Posterior vena cava (tissue), 2 donors: ENCODE results near the gene KCNJ14. TPM values are rescaled to one million over a fixed set of nuclear protein-coding genes. Genes with fewer than 3 reads are reported as not detected.

Source experiments
- DNase-seq: peaks from one replicate; pipeline ENCODE4 v3.0.0-alpha.2; 2020; ENCODE audit warnings: low spot score
- intact Hi-C, 2 donors: fragments of 100-400 bp; cut with DNase I; formaldehyde crosslinking; loops; one replicate each; pipeline versions ENCODE4 v1.14.1 to v1.14.2; 2022 to 2023
- total RNA-seq, 2 donors: library from RNA; stranded (reverse); fragmentation: NEBNext Ultra II Directional; extraction: Animal tissue kit (Norgen Biotek cat#: 25700); gene quantifications; one replicate each; pipeline ENCODE4 v1.2.1, GENCODE V29; 2021
- donor health status: DM: yes; HTN: yes; CAD: no.
- donor health status: DM: yes; HTN: yes; CAD: no.

The KCNJ14 gene
- total RNA-seq, 2 donors from 2014 or later, result 0.52 to 0.65 TPM

GRCh38 chr19:48511800-48512503 is 56.6 kb downstream of the KCNJ14 start, which contains the start of gene LMTK3:
TSS of gene LMTK3 (minus strand) at chr19:48511835. CDS start at chr19:48511576, 259 bp downstream.
- no peak for DNase-seq
- intact Hi-C loops, result no loop called here

- no peak for DNase-seq
- intact Hi-C loops, result no loop called here
These were observed 57.3 kb downstream of the KCNJ14 start for GRCh38 chr19:48512504-48513288.

- no peak for DNase-seq
- intact Hi-C loops, result no loop called here
These were observed 58.1 kb downstream of the KCNJ14 start for GRCh38 chr19:48513289-48514122.

- intact Hi-C loops, result no loop called here
- no peak for DNase-seq
These were observed 58.7 kb downstream of the KCNJ14 start for GRCh38 chr19:48514123-48514458.

GRCh38 chr19:48516536-48516935 is 61.2 kb downstream of the KCNJ14 start:
- DNase-seq, result no peak
- intact Hi-C loops, result no loop called here

Other genes starting within 250 kb of the KCNJ14 start
- gene CARD8, start 199.7 kb upstream of the KCNJ14 start, total RNA-seq, result 10 to 100 TPM; 44.0 to 54.2 TPM
- under 1 TPM; 0.37 to 0.38 TPM for gene ZNF114, start 185.5 kb upstream of the KCNJ14 start, total RNA-seq
- gene EMP3, start 130.0 kb upstream of the KCNJ14 start, total RNA-seq, result 100 to 1,000 TPM; 120 to 297 TPM
- 1 to 10 TPM; 5.0 to 6.3 TPM for gene TMEM143, start 91.6 kb upstream of the KCNJ14 start, total RNA-seq
- not detected for gene SYNGR4, start 91.2 kb upstream of the KCNJ14 start, total RNA-seq
- 100 to 1,000 TPM in 1 of 2 donors, 10 to 100 TPM in 1; 94.6 to 111 TPM for gene KDELR1, start 64.0 kb upstream of the KCNJ14 start, total RNA-seq
- 1 to 10 TPM in 1 of 2 donors, under 1 TPM in 1; 0.71 to 2.3 TPM for gene GRIN2D, start 61.9 kb upstream of the KCNJ14 start, total RNA-seq
- gene GRWD1, start 9.6 kb upstream of the KCNJ14 start, total RNA-seq, result 10 to 100 TPM; 21.1 to 24.2 TPM
- 10 to 100 TPM; 34.1 to 49.2 TPM for gene CYTH2, start 13.8 kb downstream of the KCNJ14 start, total RNA-seq
- under 1 TPM; 0.19 to 0.57 TPM for gene LMTK3, start 56.3 kb downstream of the KCNJ14 start, total RNA-seq
- under 1 TPM in 1 of 2 donors, not detected in 1; 0.60 TPM for gene SULT2B1, start 96.6 kb downstream of the KCNJ14 start, total RNA-seq
- not detected for gene SPACA4, start 151.2 kb downstream of the KCNJ14 start, total RNA-seq
- gene FAM83E, start 159.5 kb downstream of the KCNJ14 start, total RNA-seq, result not detected
- gene RPL18, start 163.6 kb downstream of the KCNJ14 start, total RNA-seq, result 100 to 1,000 TPM; 746 to 777 TPM
- gene SPHK2, start 163.9 kb downstream of the KCNJ14 start, total RNA-seq, result 10 to 100 TPM in 1 of 2 donors, 1 to 10 TPM in 1; 8.5 to 12.1 TPM
- 1 to 10 TPM; 1.8 to 3.6 TPM for gene DBP, start 181.8 kb downstream of the KCNJ14 start, total RNA-seq
- 1 to 10 TPM; 4.8 to 5.7 TPM for gene CA11, start 190.6 kb downstream of the KCNJ14 start, total RNA-seq
- under 1 TPM; 0.28 to 0.38 TPM for gene NTN5, start 217.4 kb downstream of the KCNJ14 start, total RNA-seq
- not detected for gene FUT2, start 240.4 kb downstream of the KCNJ14 start, total RNA-seq